NCI-H1436 (cell line): ENCODE results near the gene KIAA1217.
"Not testable (repeated sequence)": the region's sequence is repeated elsewhere in the genome, so short reads cannot be mapped to it uniquely, and the experiment has no call there.

Experiments
- DNase-seq: peaks from one replicate; lab custom pipeline; 2025; lab: John Stamatoyannopoulos, UW

The KIAA1217 gene

GRCh38 chr10:24289235-24289634 is 80.3 kb downstream of the KIAA1217 start:
- DNase-seq, result no peak

GRCh38 chr10:24292304-24293293 is 83.7 kb downstream of the KIAA1217 start:
- no peak for DNase-seq

- DNase-seq, result no peak
Observed at GRCh38 chr10:24299578-24300260, 90.8 kb downstream of the KIAA1217 start.

GRCh38 chr10:24303522-24304310 is 94.8 kb downstream of the KIAA1217 start:
- no peak for DNase-seq

GRCh38 chr10:24305551-24306506 is 96.9 kb downstream of the KIAA1217 start:
- DNase-seq, result no peak

- DNase-seq, result no peak
Observed at GRCh38 chr10:24306507-24306875, 97.6 kb downstream of the KIAA1217 start.

GRCh38 chr10:24307116-24307515 is 98.2 kb downstream of the KIAA1217 start:
- DNase-seq, result no peak

GRCh38 chr10:24307696-24308485 is 99.0 kb downstream of the KIAA1217 start:
- no peak for DNase-seq

GRCh38 chr10:24310104-24310503 is 101.2 kb downstream of the KIAA1217 start:
- no peak for DNase-seq

GRCh38 chr10:24311888-24312287 is 103.0 kb downstream of the KIAA1217 start:
- DNase-seq, result no peak

- no peak for DNase-seq
Observed at GRCh38 chr10:24313283-24313682, 104.3 kb downstream of the KIAA1217 start.

- DNase-seq, result no peak
Observed at GRCh38 chr10:24315211-24315610, 106.3 kb downstream of the KIAA1217 start.

GRCh38 chr10:24318517-24318916 is 109.6 kb downstream of the KIAA1217 start:
- DNase-seq, result no peak

GRCh38 chr10:24320373-24320772 is 111.4 kb downstream of the KIAA1217 start:
- DNase-seq, result no peak

- no peak for DNase-seq
Observed at GRCh38 chr10:24324651-24325050, 115.7 kb downstream of the KIAA1217 start.

GRCh38 chr10:24331457-24331856 is 122.5 kb downstream of the KIAA1217 start:
- DNase-seq, result no peak

GRCh38 chr10:24333736-24334135 is 124.8 kb downstream of the KIAA1217 start:
- DNase-seq, result no peak

GRCh38 chr10:24334279-24334939 is 125.5 kb downstream of the KIAA1217 start:
- DNase-seq, result no peak

- DNase-seq, result not testable (repeated sequence)
Observed at GRCh38 chr10:24337723-24338122, 128.8 kb downstream of the KIAA1217 start.

GRCh38 chr10:24339387-24339786 is 130.4 kb downstream of the KIAA1217 start:
- no peak for DNase-seq
